Right lobe of liver (tissue), 6 donors: Measurements from ENCODE around the gene UFD1. TPM values are rescaled to one million over a fixed set of nuclear protein-coding genes. Genes with fewer than 3 reads are reported as not detected.
"Not testable (repeated sequence)": the region's sequence is repeated elsewhere in the genome, so short reads cannot be mapped to it uniquely, and the experiment has no call there.

Source experiments
- ATAC-seq, 4 donors: fragments of 200-7000 bp; cut with Tn5 transposase; one replicate each; pipeline ENCODE4 v1.9.1; 2020; ENCODE audit warnings: mild to moderate bottlenecking in 4 of 4, moderate library complexity in 4 of 4
- DNase-seq, 3 donors: peaks; one replicate each; pipeline ENCODE4 v3.0.0-alpha.2; 2020
- H3K27ac ChIP-seq, 3 donors: fragments of 200-600 bp; one replicate each; pipeline ENCODE4 v1.8.0; 2022
- H3K27me3 ChIP-seq, 2 donors: fragments of 200-600 bp; one replicate each; pipeline ENCODE4 v1.8.0; 2022
- H3K36me3 ChIP-seq, 4 donors: fragments of 200-600 bp; sonication (generic) in 1 of 4; one replicate each; pipeline versions ENCODE4 v1.5.1 to v1.8.0; 2017 to 2022; ENCODE audit warnings: control low read depth in 1 of 4
- H3K4me1 ChIP-seq, 4 donors: fragments of 200-600 bp; sonication (generic) in 1 of 4; one replicate each; pipeline versions ENCODE4 v1.5.1 to v1.8.0; 2017 to 2022; ENCODE audit warnings: control low read depth in 1 of 4
- H3K4me3 ChIP-seq, 3 donors: fragments of 200-600 bp; one replicate each; pipeline ENCODE4 v1.8.0; 2022
- H3K9me3 ChIP-seq, 4 donors: fragments of 200-600 bp; sonication (generic) in 1 of 4; one replicate each; pipeline versions ENCODE4 v1.5.1 to v1.8.0; 2017 to 2022; ENCODE audit warnings: control low read depth in 1 of 4
- CTCF ChIP-seq, 4 donors: fragments of 200-600 bp in 3 of 4; fragments of 450-650 bp in 1 of 4; IDR thresholded peaks; one replicate each; pipeline versions ENCODE4 v1.5.1 to v1.8.0; 2016 to 2022; ENCODE audit warnings: antibody characterized with exemption in 4 of 4, mild to moderate bottlenecking in 2 of 4
- POLR2A ChIP-seq: fragments of 450-650 bp; IDR thresholded peaks from one replicate; pipeline ENCODE4 v1.6.1; 2017; ENCODE audit warnings: antibody characterized with exemption, mild to moderate bottlenecking
- WGBS: methylation state at CpG from one replicate; pipeline ENCODE4 v1.1.6; 2018; ENCODE audit warnings: low coverage, low lambda C conversion rate; ENCODE audit not compliant: insufficient coverage; ENCODE audit errors: missing lambda C conversion rate; 5-methylcytosine and 5-hydroxymethylcytosine counted together
- intact Hi-C, 2 donors: fragments of 100-400 bp; cut with DNase I; formaldehyde crosslinking; loops; one replicate each; pipeline versions ENCODE4 v1.11.2 to v1.14.1; 2022
- total RNA-seq, 6 experiments: library from RNA; depleted of rRNA in 2 of 6; stranded (reverse); fragments of >200 nt in 2 of 6; fragmentation: NEBNext Ultra II Directional in 3 of 6; extraction: Animal tissue kit (Norgen Biotek cat#: 25700) in 3 of 6; gene quantifications; one replicate each; pipeline versions ENCODE4 v1.1.0 to v1.2.4, GENCODE V29; 2016 to 2023
- donor health status: DM: no; HTN: yes; CAD: no.
- donor health status: DM: no; HTN: no; CAD: no.
- donor health status: DM: no; HTN: no; CAD: no.
- donor health status: DM: no; HTN: yes; CAD: no.
- donor health status: DM: no; HTN: yes; CAD: no.

Gene UFD1
- total RNA-seq, 6 experiments from 2014 or later, result 26.8 to 43.7 (median 32.1) TPM

- no peak for ATAC-seq
- Histone ChIP-seq H3K27me3 (no peaks in the 10 kb centered on the region), H3K4me1 (peaks cover 0 to 22% (median 9%) of the 10 kb centered on the region in 4 donors), H3K36me3 (peaks cover 0 to 14% (median 4%) of the 10 kb centered on the region in 4 donors), H3K4me3 (no peak overlapping the region), H3K27ac (no peak overlapping the region), H3K9me3 (no peaks in the 10 kb centered on the region)
- intact Hi-C loops, result no loop called here
- DNase-seq, result no peak
- WGBS, result no CpG with 5 or more reads among the region's 7 CpGs
- TF ChIP-seq CTCF (IDR thresholded peaks at IDR 0.05), result no peak
- TF ChIP-seq POLR2A, result no peak
Observed at GRCh38 chr22:19443544-19444211, 35.3 kb downstream of the UFD1 start.

DNA sequence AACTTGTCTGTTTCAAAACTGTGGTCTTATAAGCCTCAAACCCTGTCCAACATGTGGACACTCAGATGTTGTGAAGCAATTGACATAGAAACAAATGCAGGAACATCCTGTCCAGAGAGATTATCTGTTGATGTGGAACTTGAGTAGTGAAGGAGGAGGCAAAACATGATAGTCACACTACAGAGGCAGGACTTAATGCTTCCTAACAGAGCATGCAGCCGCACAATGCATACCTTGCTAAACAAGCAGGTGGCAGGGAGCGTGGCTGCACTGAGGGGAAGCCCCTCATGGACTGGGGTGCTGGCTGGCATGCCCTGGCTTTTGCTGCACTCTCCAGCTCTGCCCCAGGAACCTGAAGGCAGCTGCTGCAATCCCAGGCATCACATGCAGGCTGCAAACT is 36.8 kb downstream of the UFD1 start:
- intact Hi-C loops, result no loop called here
- no peak for TF ChIP-seq CTCF (IDR thresholded peaks at IDR 0.05)
- no peak for TF ChIP-seq POLR2A
- no peak overlapping the region for H3K27ac ChIP-seq
- DNase-seq (no peak), ATAC-seq (no peak)
- peaks cover 0 to 22% (median 9%) of the 10 kb centered on the region in 4 donors for H3K4me1 ChIP-seq
- H3K36me3 ChIP-seq, result peaks cover 0 to 14% (median 4%) of the 10 kb centered on the region in 4 donors
- no peak overlapping the region for H3K4me3 ChIP-seq
- H3K27me3 ChIP-seq, result no peaks in the 10 kb centered on the region
- WGBS, result no CpG with 5 or more reads among the region's 2 CpGs
- no peaks in the 10 kb centered on the region for H3K9me3 ChIP-seq

DNA sequence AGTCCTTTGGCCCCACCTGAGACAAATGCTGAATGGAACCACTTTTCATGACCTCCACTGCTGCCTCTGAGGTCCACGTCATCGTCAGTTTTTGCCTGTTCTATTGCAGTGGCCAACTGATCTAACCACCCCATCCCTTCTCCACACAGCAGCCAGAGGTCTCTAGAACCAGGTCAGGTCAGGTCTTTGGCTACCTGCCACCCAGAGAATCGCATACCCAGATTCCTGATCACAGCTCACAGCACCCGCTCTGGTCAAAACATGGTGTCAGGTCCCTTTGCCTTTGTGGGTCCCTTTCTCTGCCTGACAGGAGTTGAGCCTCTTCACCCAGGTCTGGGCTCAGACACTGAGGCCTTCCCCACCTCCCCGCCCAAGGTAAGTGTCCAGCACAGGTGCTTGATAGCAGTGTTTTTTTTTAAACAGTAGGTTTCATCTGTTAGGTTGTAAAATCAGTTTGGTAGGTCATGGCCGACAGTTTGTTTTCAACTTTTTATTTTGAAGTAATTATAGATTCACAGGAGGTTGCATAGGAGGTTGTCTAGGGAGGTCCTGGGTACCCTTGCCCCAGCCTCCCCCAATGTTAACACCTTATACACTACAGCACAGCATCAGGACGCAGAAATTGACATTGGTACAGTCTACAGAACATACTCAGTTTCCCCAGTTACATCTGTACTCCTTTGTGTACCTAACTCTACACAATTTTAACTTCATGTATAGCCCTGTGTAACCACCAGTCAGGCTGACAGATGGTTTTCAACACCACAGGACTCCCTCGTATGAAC is 38.4 kb downstream of the UFD1 start:
- peak; percentile 79 to 95 (median 89) for ATAC-seq
- H3K9me3 ChIP-seq, result no peaks in the 10 kb centered on the region
- WGBS, result 69% methylated on average over 5 of the region's 8 CpGs
- H3K27ac ChIP-seq, result peak overlapping the region in 1 of 3 donors; percentile 55
- TF ChIP-seq POLR2A, result no peak
- TF ChIP-seq CTCF (IDR thresholded peaks at IDR 0.05), result peak in 1 of 4 donors; percentile 7
- H3K36me3 ChIP-seq, result peaks cover 0 to 19% (median 8%) of the 10 kb centered on the region in 4 donors
- peaks cover 0 to 11% (median 3%) of the 10 kb centered on the region in 4 donors for H3K4me1 ChIP-seq
- no peaks in the 10 kb centered on the region for H3K27me3 ChIP-seq
- intact Hi-C loops, result no loop called here
- DNase-seq, result peak; percentile 61 to 89 (median 80)
- H3K4me3 ChIP-seq, result no peak overlapping the region

DNA sequence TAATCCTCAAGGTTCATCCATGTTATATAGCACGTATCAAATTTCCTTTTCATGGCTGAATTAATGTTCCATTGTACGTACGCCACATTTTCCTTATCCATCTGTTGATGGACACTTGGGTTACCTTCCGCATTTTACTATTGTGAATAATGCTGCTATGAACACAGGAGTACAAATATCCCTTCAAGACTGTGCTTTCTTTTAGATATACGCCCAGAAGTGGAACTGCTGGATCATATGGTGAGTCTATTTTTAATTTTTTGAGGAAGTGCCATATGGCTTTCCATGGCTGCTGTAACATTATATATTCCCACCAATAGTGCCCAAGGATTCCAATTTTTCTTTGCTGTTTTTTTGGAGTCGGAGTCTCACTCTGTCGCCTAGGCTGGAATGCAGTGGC is 40.7 kb downstream of the UFD1 start:
- WGBS, result 85% methylated on average over 7 of the region's 7 CpGs
- Histone ChIP-seq H3K27me3 (no peaks in the 10 kb centered on the region), H3K4me3 (no peak overlapping the region), H3K36me3 (peaks cover 0 to 23% (median 8%) of the 10 kb centered on the region in 4 donors), H3K9me3 (no peaks in the 10 kb centered on the region), H3K27ac (no peak overlapping the region), H3K4me1 (peaks cover 0 to 12% (median 5%) of the 10 kb centered on the region in 4 donors)
- ATAC-seq, result no peak
- DNase-seq, result no peak
- TF ChIP-seq CTCF (IDR thresholded peaks at IDR 0.05), result no peak
- TF ChIP-seq POLR2A, result no peak
- intact Hi-C loops, result no loop called here

DNA sequence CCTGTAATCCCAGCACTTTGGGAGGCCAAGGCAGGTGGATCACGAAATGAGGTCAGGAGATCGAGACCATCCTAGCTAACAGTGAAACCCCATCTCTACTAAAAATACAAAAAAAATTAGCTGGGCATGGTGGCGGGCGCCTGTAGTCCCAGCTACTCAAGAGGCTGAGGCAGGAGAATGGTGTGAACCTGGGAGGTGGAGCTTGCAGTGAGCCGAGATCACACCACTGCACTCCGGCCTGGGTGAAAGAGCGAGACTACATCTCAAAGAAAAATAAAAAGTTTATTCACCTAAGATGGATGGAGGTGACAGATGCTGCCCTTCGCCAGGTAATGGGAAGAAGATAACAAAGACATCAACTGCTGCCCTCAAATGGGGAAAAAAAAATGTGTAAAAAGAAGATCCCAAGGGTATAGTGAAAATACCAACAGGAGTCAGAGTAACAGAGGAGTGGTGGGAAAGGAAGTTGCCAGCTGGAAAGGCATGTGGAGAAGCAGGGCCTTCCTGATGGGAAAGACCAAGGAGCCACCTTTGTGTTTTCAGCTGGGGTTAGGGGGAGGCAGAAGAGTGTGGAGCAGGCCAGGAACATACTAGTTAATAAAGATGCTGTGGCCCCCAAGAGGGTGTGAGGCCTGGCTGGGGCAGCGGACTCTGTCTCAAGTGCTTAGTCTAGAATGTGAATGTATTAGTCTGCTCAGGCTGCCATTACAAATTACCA is 42.4 kb downstream of the UFD1 start:
- intact Hi-C loops, H3K4me3 ChIP-seq, H3K27me3 ChIP-seq, DNase-seq, H3K27ac ChIP-seq, H3K9me3 ChIP-seq, ATAC-seq: not testable (repeated sequence)
- H3K4me1 ChIP-seq, result peaks cover 0 to 16% (median 6%) of the 10 kb centered on the region in 4 donors
- 90% methylated on average over 9 of the region's 9 CpGs for WGBS
- peaks cover 0 to 20% (median 8%) of the 10 kb centered on the region in 4 donors for H3K36me3 ChIP-seq
